Measurements from ENCODE around the gene GINS2. TPM values are rescaled to one million over a fixed set of nuclear protein-coding genes. Genes with fewer than 3 reads are reported as not detected.

GINS2 gene
- total RNA-seq, 1 experiment from 2014 or later = 52.7 TPM

- no peaks in the 10 kb centered on the region for H3K79me1 ChIP-seq (ENCODE audit: insufficient read depth, low read depth, low read length, poor library complexity, severe bottlenecking)
- no peaks in the 10 kb centered on the region for H4K20me1 ChIP-seq (ENCODE audit: control insufficient read depth, insufficient read depth, insufficient read length)
- no peak overlapping the region for H2BK15ac ChIP-seq (ENCODE audit: low read depth, low read length)
- H3K27me3 ChIP-seq (ENCODE audit: insufficient read depth, low read length) = no peaks in the 10 kb centered on the region
- no peak overlapping the region for H3T11ph ChIP-seq (ENCODE audit: low read length)
- H3K9ac ChIP-seq (ENCODE audit: extremely low read depth, insufficient read length, low read length) = no peak overlapping the region
- no CpG with 5 or more reads among the region's 10 CpGs for WGBS (ENCODE audit: extremely low coverage, insufficient read length, low lambda C conversion rate)
- Mint-ChIP-seq H3K36me3 (ENCODE audit: insufficient read depth in 1 of 3, low read depth in 3 of 3) (no peaks in the 10 kb centered on the region), H3K27me3 (ENCODE audit: low read depth) (no peaks in the 10 kb centered on the region; the same call in 1 of the 2 replicates), H3K4me3 (no peak overlapping the region), H3K4me1 (peaks cover 17 to 26% of the 10 kb centered on the region in 2 experiments), H3K27ac (no peak overlapping the region), H3K9me3 (no peaks in the 10 kb centered on the region; a peak in 1 of 5 replicates)
- no peak overlapping the region for H2AFZ ChIP-seq (ENCODE audit: low read length)
- no peak overlapping the region for H4K91ac ChIP-seq (ENCODE audit: insufficient read length, low read depth, low read length)
- no peak overlapping the region for H2BK20ac ChIP-seq (ENCODE audit: low read depth, low read length, poor library complexity, severe bottlenecking)
- no peak overlapping the region for H4K8ac ChIP-seq (replicated peaks; ENCODE audit: insufficient read length, low read depth, low read length)
- H3K18ac ChIP-seq (ENCODE audit: insufficient read length, low read depth, low read length) = no peak overlapping the region
- H3K27ac ChIP-seq (ENCODE audit: insufficient read length, low read depth, low read length) = no peak overlapping the region
- no peaks in the 10 kb centered on the region for H3K9me3 ChIP-seq (ENCODE audit: control insufficient read depth, low read depth, low read length)
- no peak overlapping the region for H3K56ac ChIP-seq (ENCODE audit: insufficient read length, low read depth, low read length)
- peak overlapping the region; percentile 14 for H3K4me2 ChIP-seq (ENCODE audit: insufficient read depth, insufficient read length, low read length)
- no peak overlapping the region for H3K4ac ChIP-seq (ENCODE audit: low read depth, low read length)
- H2BK12ac ChIP-seq (ENCODE audit: insufficient read length, low read depth, low read length) = no peak overlapping the region
- H2BK120ac ChIP-seq (ENCODE audit: low read depth, low read length, poor library complexity, severe bottlenecking) = no peak overlapping the region
- DNase-seq = no peak
- no peak overlapping the region for H2AK5ac ChIP-seq (ENCODE audit: insufficient read length, low read length)
- no peaks in the 10 kb centered on the region for H3K23me2 ChIP-seq (ENCODE audit: insufficient read length, low read depth, low read length, poor library complexity, severe bottlenecking)
- no peak overlapping the region for H3K23ac ChIP-seq (ENCODE audit: insufficient read length, low read depth, low read length)
- H3K4me1 ChIP-seq (ENCODE audit: insufficient read depth, low read length) = no peaks in the 10 kb centered on the region; the same call in 1 of the 2 replicates
- no peaks in the 10 kb centered on the region for H3K79me2 ChIP-seq (ENCODE audit: insufficient read depth, low read length)
- TF ChIP-seq CTCF (conservative IDR thresholded peaks at IDR 0.05) = no peak
- no peak overlapping the region for H4K5ac ChIP-seq (ENCODE audit: insufficient read length, low read depth, low read length)
- no peak overlapping the region for H2BK5ac ChIP-seq (ENCODE audit: insufficient read length, low read length)
- H3K14ac ChIP-seq (ENCODE audit: insufficient read depth, low read length) = 0 out of 2 replicates have a peak overlapping the region, but pooled peaks have one; percentile 9
Observed at GRCh38 chr16:85734311-85735017, 45.7 kb upstream of the GINS2 start.
